Tibial nerve (tissue), 4 donors: Measurements from ENCODE around the gene GMDS.

Experiments
- EP300 ChIP-seq, 2 donors: sonication (generic); formaldehyde crosslinking; IDR thresholded peaks; one replicate each; pipeline ENCODE4 v1.6.1; 2017; ENCODE audit warnings: antibody characterized with exemption in 2 of 2, mild to moderate bottlenecking in 1 of 2
- POLR2A ChIP-seq, 2 donors: fragments of 450-650 bp; IDR thresholded peaks; one replicate each; pipeline ENCODE4 v1.6.1; 2017; ENCODE audit warnings: antibody characterized with exemption in 2 of 2, mild to moderate bottlenecking in 2 of 2, moderate library complexity in 2 of 2
- TF ChIP-seq, protein P1 (sequence below), 5 experiments: fragments of 200-600 bp in 3 of 5; fragments of 450-650 bp in 2 of 5; sonication (generic) in 3 of 5; IDR thresholded peaks; one replicate each; pipeline ENCODE4 v1.5.1; 2016 to 2019; ENCODE audit warnings: antibody characterized with exemption in 5 of 5, mild to moderate bottlenecking in 3 of 5, moderate library complexity in 2 of 5

DNA sequence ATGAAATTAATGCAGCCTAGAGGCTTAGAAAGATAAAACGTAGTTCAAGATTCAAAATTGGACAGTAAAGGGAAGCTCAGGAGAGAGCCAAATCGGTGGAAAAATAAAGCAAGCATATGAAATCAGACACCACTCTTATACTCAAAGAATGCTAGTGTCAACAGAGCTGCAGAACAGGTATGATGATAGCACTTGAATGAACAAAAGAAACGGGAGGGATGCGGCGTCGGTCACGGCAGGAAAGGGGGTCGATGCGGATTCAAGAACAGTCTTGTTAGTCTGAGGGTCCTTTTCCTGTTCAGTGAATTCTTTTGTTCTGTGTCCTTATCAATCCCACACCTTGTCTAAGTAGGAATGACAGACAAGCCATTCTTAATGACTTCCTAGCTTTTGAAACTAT lies 521.3 kb downstream of the GMDS start:
- TF ChIP-seq, protein P1, sequence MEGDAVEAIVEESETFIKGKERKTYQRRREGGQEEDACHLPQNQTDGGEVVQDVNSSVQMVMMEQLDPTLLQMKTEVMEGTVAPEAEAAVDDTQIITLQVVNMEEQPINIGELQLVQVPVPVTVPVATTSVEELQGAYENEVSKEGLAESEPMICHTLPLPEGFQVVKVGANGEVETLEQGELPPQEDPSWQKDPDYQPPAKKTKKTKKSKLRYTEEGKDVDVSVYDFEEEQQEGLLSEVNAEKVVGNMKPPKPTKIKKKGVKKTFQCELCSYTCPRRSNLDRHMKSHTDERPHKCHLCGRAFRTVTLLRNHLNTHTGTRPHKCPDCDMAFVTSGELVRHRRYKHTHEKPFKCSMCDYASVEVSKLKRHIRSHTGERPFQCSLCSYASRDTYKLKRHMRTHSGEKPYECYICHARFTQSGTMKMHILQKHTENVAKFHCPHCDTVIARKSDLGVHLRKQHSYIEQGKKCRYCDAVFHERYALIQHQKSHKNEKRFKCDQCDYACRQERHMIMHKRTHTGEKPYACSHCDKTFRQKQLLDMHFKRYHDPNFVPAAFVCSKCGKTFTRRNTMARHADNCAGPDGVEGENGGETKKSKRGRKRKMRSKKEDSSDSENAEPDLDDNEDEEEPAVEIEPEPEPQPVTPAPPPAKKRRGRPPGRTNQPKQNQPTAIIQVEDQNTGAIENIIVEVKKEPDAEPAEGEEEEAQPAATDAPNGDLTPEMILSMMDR (IDR thresholded peaks at IDR 0.05): no peak
- no peak for TF ChIP-seq POLR2A (IDR thresholded peaks at IDR 0.05)
- TF ChIP-seq EP300 (IDR thresholded peaks at IDR 0.05): no peak
